Activated T-cell treated with anti-CD3 and anti-CD28 coated beads, Interleukin-2, amount 50 U/mL, for 1 hour (primary cell): ENCODE data around the gene ASXL2.
"Not testable (repeated sequence)": the region's sequence is repeated elsewhere in the genome, so short reads cannot be mapped to it uniquely, and the experiment has no call there.

Source experiments
- DNase-seq: peaks from one replicate; pipeline ENCODE4 v3.0.0-alpha.2; 2020

Gene ASXL2

DNA sequence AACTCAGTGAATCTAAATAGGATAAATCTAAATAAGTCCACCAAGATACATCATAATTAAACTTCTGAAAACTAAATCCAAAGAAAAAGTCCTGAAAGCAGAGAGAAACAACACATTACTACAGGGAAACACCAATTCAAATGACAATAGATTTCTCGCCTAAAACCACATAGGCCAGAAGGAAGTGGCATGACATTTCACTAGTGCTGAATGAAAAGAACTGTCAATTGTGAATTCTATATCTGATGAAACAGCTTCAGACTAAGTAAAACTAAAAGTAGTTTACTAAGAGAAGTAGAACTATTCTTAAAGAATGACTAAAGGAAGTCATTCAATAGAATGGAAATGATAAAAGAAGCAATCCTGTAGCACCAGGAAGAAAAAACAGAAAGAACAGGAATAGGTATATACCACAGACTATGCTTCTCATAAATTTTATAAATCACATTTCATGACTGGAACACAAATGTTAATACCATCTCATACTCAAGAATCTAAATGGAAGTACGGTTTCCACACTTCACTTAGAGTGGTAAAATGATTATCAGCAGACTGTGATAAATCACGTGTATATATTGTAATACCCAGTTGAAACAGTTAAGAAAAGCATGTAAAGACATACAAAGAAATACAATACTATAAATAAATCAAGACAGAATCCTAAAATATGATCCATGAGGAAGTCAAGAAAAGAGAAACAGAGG is 46.4 kb downstream of the ASXL2 start:
- DNase-seq: no peak

DNA sequence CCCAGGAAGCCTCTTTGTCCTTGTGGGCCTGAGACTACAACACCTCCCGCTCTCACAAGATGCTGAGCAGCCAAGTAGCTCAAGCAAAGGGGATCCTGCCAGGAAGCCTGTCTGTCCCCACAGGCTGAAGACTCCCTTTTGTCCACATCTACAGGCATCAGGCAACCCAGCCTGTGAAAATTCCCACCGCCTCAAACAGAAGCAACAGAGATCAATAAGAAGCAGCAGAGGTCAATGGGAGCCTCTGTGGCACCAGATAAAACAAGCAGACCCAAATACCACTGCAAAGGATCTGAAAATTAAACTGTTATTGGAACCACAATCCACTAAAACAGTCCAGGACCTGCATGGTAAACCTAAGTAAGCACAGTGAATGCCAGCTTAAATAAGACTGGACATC is 48.5 kb downstream of the ASXL2 start:
- no peak for DNase-seq

DNA sequence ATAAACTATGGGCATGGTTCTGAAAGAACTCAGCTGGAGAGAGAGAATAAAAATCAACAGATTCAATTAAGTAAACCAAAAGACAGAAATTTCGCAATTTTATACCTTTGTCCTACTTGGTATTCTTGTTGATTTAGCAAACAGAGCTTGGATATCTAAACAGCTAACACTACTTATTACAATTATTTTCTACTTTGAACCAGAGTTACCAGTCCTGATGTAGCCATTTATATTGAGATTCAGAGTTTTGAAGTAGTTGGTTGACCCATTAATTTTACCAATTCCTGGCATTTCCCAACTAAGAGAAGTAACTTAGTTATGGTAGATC is 48.9 kb downstream of the ASXL2 start:
- DNase-seq: no peak

DNA sequence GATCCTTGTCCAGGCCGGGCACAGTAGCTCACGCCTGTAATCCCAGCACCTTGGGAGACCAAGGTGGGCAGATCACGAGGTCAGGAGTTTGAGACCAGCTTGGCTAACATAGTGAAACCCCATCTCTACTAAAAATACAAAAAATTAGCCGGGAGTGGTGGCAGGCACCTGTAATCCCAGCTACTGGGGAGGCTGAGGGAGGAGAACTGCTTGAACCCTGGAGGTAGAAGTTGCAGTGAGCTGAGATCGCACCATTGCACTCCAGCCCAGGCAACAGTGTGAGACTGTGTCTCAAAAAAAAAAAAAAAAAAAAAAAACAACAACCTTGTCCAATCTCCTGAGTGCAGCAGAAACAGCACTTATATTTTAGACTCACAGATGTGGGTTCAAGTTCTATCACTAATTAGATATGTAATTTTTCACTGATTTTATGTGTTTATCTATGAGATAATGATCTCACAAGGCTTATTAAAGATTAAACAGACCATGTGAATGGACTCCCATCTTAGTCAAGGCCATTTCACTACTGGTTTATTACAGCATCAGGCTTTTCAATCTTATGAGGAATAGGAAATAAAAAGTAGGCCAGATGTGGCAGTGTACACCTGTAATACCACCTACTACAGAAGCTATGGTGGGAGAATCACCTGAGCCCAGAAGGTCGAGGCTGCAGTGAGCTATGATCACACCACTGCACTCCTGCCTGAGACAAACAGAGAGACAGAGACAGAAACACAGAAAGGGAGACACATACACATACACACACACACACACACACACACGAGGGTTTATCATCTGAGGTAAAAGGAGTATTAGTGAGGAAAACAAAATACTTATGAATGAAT is 49.5 kb downstream of the ASXL2 start:
- DNase-seq: not testable (repeated sequence)

DNA sequence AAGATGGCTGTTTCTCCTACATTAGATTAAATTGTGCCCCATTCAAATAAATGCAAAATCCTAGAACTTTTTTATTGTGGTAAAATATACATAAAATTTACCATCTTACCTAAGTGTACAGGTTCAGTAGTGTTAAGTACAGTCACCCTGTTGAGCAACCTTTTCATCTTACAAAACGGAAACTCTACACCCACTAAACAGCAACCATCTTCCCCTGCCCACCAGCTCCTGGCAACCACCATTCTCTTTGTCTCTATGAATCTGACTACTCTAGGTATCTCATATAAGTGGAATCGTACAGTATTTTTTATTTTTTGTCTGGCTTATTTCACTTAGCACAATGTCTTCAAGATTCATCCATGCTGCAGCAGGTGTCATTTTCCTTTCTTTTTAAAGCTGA is 53.0 kb downstream of the ASXL2 start:
- DNase-seq: peak; percentile 35

DNA sequence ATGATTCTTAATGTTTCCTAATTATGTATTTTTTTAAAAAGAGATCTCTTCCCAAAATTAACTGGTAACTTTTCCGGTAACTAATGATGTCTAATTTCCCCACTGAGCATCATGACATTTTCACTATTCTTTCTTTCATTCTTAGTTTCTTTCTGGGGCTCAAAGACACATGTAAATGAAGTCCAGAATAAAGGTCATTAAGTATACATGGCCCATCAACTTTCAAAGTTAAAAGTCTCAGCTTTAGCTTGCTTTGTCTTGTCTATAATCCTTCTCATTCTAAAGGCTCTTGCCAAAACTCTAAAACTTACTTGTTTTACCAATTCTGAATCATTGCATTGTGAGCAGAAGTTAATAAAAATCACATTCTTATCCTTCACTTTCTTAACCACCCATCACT is 53.6 kb downstream of the ASXL2 start:
- no peak for DNase-seq

DNA sequence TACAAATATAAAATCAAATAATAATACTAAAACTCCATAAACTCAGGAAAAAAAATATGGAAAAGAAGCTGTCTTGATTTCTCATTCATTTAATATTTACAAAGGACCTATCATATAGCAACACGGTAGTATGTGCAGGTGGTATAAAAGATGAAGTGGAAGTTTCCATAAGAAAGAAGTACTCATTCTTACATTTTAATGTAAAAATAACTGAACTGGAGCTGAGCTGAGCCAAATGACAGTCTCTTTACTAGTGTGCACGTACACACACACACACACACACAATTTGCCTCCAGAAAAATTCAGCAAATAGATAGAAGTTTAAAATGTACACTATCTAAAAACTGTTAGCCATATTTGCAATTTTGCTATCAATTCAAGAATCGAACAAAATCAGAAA is 54.1 kb downstream of the ASXL2 start:
- DNase-seq: no peak

DNA sequence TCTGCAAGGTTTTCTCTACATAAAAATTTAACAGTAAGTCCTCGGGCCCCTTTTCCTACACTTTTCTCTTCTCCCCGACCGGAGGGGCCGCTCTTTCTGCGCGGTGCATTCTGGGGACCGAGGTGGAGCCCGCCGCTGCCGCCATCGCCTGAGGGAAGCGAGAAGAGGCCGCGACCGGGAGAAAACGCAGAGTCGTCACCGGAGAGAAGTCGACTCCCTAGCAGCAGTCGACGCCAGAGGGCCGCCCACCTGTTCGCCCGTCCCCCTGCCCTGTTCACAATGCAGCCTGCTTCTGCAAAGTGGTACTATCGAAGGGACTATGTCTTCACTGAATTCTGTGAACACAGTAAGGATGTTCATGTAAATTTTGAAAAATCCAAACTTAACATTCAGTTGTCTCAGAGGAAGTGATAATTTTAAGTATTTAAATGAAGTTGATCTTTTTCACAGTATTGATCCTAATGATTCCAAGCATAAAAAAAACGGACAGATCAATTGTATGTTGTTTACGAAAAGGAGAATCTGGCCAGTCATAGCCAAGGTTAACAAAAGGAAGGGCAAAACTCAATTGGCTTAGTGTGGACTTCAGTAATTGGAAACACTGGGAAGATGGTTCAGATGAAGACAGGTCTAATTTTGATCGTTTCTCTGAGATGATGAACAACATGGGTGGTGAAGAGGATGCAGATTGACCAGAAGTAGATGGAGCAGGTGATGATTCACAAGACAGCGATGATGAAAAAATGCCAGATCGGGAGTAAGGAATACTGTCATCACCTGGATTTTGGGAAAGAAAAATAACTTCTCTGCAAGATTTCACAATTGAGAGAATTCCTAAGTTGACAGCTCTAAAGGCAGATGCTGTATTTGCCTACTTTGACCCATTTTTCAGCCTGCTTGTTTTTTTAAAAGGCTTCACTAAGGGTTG is 55.8 kb downstream of the ASXL2 start:
- DNase-seq: peak; percentile 75

DNA sequence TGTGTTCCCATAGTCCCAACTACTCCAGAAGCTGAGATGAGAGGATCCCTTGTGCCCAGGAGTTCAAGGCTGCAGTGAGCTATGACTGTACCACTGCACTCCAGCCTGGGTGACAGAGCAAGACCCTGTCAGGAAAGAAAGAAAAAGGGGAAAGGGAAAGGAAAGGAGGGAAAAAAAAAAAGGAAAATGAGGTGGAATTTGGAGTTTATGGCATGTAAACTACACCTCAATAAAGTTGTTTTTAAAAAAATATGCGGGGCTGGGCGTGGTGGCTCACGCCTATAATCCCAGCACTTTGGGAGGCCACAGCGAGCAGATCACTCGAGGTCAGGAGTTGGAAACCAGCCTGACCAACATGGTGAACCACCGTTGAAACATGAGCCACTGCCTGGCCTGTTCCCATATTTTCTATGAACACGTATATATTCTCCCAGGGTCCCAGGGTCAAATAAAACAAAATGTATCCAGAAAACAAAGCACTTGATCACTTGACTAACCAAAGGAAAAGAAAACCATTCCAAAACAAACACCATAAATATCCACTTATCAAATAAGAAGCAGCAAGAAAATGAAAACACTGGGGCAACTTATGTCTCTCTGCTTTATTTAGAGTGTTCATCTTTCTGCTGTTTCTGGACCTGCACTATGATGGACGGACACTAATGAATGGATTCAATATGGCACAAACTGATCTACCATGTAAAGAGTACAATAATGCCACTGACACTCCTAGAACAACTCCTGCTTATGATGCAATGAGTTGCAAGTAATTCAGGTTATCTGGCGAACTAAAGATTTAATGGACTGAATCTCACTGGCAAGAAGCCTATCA is 56.8 kb downstream of the ASXL2 start:
- DNase-seq: no peak

DNA sequence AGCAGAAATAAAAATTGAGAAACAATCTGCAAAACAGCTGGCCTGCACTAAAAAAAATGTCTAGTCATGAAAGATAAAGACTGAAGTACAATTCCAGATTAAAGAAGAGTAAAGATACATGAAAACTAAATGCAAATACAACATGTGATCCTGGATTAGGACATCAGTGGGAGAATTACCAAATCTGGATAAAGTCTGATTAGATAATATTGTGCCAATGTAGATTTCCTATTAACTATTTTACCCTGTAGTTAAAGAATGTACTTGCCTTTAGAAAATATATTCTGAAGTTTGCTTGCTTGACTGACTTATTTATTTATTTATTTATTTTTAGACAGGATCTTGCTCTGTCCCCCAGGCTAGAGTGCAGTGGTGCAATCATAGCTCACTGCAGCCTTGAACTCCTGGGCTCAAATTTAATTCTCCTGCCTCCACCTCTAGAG is 58.7 kb downstream of the ASXL2 start:
- DNase-seq: no peak

DNA sequence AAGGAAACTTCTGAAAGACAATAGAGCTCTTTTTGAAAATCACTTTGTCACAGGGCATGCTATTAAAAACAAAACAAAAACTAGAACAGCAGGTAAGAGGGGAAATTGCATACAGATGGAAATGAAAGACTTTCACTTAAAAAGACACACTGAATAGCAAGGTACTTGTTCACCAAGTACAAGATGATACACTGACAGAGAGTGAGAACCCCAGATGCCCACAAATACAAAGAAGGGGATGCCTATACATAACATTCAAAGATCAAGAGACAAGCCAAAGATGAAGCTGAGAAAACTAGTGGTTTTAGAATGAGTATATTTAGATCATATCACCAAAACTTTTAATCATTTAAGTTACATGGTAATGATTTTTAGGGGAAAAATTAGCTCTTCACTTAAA is 60.7 kb downstream of the ASXL2 start:
- no peak for DNase-seq

DNA sequence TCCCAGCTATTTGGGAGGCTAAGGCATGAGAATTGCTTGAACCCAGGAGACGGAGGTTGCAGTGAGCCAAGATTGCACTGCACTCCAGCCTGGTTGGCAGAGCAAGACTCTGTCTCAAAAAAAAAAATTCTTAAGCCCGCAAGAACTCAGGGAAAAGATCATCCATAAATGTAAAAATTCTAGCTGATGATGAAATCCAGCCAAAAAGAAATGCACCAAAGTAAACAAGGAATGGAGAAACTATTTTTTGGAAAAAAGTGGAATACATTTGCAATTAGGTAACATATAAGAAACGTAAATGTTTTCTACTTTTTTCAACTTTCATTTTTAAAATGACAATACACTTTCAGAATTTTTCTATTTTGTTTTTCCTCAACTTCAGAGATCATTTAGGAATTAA is 61.3 kb downstream of the ASXL2 start:
- DNase-seq: no peak

DNA sequence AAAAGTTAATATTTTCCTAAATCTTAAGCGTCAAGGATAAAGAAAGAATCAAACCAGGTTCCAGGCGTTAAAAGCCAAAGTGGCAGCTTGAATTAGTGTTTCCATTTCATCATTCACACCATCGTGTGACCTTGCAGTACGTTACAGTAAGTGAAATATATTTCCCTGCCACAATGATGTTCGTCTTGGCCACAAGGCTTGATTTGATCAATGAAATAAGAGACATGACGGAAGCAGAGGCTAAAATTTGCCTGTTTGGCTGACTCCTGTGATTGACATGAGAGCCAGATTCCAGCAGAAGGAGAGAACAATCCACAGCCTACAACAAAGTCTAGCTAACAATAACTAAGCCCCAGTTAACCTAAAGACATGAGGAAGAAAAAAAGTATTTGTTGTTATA is 62.0 kb downstream of the ASXL2 start:
- DNase-seq: no peak

DNA sequence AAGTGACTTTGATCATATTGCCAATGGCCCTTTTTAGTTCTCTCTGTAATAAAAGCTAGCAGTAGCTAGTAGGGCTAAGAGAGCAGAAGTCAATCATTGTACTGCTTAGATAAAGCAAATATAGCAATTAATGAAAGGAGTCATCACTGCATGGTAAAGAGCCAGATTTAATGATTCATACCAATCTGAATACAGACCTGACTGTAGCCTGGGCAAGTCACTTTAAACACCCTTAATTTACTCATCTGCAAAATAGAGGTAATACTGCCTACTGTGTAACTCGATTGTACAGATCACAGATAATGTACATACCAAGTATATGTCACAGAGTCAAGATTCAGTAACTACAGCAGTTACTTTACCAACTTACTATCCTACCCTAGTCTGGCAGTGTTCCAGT is 63.6 kb downstream of the ASXL2 start:
- DNase-seq: no peak

DNA sequence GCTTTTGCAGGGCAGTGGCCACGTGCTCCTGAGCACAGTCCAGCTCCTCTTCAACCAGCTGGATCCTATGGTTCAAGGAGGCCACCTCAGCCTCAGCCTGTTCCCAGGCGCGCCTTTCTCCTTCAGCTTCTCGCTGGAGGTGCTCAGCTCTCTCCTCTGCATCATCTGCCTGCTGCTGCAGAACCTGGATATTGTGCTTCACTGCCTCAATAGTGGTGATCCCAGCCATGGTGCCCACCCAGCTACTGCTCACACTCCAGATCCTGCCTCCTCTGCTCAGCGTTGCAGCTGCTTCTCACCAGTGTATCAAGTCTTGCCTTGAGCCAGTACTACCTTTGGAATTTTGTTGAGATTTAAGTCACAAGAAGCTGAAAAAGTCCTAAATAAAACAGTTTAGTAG is 67.9 kb downstream of the ASXL2 start:
- DNase-seq: no peak

DNA sequence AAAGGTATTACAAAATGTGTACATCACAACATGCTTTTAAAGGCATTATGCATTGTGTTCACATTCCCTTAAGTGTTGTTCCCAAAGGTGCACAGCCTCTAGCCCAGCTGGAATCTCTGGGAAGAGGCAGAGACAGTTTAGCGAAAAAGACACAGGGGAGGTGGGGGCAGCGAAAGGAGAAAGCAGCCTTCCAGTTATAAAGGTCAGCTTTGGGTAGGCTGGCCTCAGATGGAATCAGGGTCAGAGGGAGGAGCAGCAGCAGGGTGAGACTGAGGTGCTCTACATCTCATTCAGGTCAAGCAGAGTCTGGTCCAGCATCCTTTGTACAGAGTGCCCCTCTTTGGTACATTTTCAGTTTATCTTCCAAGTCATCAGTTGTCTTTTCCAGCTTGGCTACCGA is 68.6 kb downstream of the ASXL2 start:
- DNase-seq: no peak

DNA sequence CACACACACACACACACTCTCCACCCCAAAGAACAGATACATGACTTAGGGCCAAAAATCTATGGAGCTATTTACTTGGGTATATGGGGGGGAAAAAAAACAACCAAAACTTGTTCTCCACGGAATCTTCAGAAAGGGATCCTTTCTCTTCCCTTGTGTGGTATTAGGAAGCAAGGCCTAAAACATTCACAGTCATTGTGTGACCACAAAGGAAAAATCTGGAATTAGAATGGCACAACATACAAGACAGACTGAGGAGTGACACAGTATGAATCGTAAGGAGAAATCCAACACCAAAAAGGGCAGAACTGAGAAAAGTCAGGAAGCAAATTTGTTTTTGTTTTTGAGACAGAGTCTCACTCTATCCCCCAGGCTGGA is 70.3 kb downstream of the ASXL2 start:
- no peak for DNase-seq

DNA sequence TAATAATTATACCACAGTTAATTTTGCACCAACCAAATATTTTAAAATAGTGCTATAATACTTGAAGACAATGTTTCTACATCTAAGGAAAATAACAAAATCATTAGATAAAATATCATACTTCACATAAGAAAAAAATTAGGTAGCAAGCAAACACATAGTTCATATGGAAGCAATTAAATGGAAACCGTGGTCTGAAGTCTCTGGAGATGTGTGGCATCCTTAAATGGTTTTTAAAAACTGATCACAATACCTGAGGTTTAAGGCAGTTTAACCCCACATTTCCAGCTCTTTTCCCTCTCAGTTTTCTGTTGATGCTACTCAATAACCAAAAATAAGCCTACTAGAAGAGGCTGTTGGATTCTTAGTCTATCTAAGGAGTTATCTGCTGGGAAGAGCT is 71.3 kb downstream of the ASXL2 start:
- no peak for DNase-seq

DNA sequence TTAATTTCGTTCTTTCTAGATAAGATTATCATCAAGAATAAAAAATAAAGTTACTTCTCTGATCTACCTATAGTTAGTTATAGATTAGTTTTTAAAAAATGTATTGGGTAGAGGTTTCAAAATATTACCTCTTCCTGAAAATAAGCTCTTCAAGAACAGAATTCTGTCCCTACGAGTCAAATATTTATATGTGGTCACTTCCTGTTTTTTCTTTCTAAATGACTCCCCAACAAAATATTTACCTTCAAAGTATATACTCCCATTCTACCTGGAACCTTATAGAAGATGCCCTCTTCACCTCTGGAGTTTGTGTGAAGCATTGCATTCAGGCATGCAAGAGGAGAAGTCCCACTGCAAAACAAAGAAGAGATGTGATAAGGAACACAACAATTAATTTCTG is 72.3 kb downstream of the ASXL2 start:
- DNase-seq: no peak

DNA sequence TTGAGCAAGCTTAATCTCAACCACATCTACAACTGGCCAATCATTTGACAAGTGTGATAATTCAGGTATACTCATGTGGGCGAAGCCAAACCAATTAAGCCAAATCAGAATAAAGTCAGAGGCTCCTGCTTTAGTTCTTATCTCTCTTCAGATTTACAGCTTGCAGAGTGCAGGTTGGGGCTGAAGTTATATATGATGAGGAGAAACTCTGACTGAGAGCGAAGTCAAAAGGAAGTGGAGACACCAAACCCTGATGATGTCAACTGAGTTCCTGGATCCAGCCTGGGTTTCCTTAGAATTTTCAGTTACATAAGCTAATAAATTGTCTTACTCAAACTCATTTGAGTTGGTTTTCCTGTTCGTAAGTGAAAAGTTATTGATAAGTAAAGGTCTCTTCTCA is 73.9 kb downstream of the ASXL2 start:
- DNase-seq: no peak

DNA sequence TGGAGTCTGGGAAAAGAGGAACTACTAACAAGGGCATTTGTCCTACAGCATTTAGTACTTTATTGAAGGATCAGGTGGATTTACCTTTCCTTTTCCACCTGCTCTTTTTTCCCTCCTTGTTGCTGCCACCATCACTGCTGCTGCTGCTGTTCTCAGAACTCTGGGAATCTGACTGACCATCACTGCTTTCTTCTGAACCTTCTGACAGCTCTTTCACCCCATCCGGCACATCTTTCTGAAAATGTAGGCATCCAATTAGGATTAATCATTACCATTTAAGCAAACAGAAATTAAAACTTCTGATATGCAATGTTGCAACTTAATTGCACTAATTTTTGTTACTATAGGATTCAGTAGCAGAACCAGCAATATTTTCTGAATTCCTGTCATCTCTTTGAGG is 79.0 kb downstream of the ASXL2 start:
- no peak for DNase-seq

DNA sequence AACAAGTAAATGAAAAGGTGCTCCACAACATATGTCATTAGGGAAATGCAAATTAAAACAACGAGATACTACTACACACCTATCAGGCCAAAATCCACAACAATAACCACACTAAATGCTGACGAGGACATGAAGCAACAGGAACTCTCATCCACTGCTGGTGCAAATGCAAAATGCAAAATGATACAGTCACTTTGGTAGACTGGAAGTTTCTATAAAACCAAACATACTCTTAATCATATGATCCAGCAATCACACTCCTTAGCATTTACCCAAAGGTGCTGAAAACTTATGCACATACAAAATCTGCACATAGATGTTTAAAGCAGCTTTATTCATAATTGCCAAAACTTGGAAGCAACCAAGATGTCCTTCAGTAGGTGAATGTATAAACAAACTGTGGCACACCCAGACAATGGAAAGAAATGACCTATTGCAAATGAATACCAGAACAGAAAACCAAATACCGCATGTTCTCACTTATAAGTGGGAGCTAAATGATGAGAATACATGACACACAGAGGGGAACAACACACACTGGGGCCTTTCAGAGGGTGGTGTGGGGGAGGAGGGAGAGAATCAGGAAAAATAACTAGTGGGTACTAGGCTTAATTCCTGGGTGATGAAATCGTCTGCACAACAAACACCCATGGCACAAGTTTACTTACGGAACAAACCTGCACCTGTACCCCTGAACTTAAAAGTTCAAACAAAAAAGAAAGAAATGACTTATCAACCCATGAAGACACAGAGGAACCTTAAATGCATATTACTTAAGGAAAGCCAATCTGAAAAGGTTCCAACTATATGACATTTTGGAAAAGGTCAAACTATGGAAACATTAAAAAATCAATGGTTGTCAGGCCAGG is 80.4 kb downstream of the ASXL2 start:
- DNase-seq: no peak
